Activated CD4-positive, alpha-beta memory T cell treated with anti-CD3 and anti-CD28 coated beads, Interleukin-2, amount 10 ng/mL, durations not matched to agents 7 days and 5 days (primary cell): ENCODE measurements around the gene XYLT1. TPM values are rescaled to one million over a fixed set of nuclear protein-coding genes. Genes with fewer than 3 reads are reported as not detected.
"Not testable (repeated sequence)": the region's sequence is repeated elsewhere in the genome, so short reads cannot be mapped to it uniquely, and the experiment has no call there.

Experiments
- CTCF ChIA-PET: fragments of 350-600 bp; sonication (Branson Sonifier 250); formaldehyde crosslinking; loops from one replicate; lab custom pipeline; 2021; ENCODE audit warnings: antibody characterized with exemption, inconsistent platforms; lab: Charles Lee
- POLR2A ChIA-PET: fragments of 350-600 bp; sonication (Branson Sonifier 250); formaldehyde crosslinking; loops from one replicate; lab custom pipeline; 2021; ENCODE audit warnings: antibody characterized with exemption; lab: Charles Lee
- DNase-seq: peaks from one replicate; pipeline ENCODE4 v3.0.0-alpha.2; 2020
- H3K27ac Mint-ChIP-seq: one replicate; pipeline ENCODE4 v1.8.0; 2021; ENCODE audit warnings: mild to moderate bottlenecking, mixed read lengths
- H3K27me3 Mint-ChIP-seq: one replicate; pipeline ENCODE4 v1.8.0; 2021; ENCODE audit warnings: mixed read lengths
- H3K36me3 Mint-ChIP-seq: one replicate; pipeline ENCODE4 v1.8.0; 2021; ENCODE audit warnings: low read depth, mixed read lengths
- H3K4me1 Mint-ChIP-seq: one replicate; pipeline ENCODE4 v1.8.0; 2021; ENCODE audit warnings: mixed read lengths
- H3K4me3 Mint-ChIP-seq: one replicate; pipeline ENCODE4 v1.8.0; 2021; ENCODE audit warnings: mild to moderate bottlenecking, mixed read lengths
- H3K9me3 Mint-ChIP-seq: one replicate; pipeline ENCODE4 v1.8.0; 2021; ENCODE audit warnings: mixed read lengths
- total RNA-seq, 2 experiments: library from RNA; stranded (reverse); gene quantifications; one replicate each; pipeline ENCODE4 v1.2.3, GENCODE V29; 2021

Gene XYLT1
- total RNA-seq, 2 experiments from 2014 or later: 30.2 to 34.9 TPM

DNA sequence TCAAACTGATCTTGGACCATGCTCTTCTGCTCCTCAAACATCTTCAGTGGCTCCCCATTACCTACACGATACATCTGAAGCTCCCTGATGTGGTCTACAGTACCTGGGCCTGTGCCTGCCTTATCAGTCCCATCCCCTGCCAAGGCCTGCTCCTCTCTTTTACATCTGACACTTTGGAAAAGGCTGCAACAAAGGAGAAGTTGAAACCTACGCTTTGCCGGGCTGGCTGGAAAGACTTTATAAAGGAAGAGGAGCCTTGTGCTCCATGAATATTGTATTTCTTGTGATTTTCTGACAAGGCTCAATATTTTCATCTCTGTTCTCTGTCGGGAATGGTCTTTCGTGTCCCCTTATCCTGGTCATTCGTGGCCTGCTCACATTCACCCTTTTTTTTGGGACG lies 132.5 kb downstream of the XYLT1 start:
- ChIA-PET POLR2A (interaction anchor here (1.8 kb wide), 1 partner anchor 21 kb away, joined by 5 read pairs; no protein-coding TSS in a partner anchor), CTCF (interaction anchor here (0.6 to 1.0 kb wide), 2 partner anchors 136 to 1199 kb away, joined by 3 to 4 read pairs; no protein-coding TSS in a partner anchor)
- H3K4me3 Mint-ChIP-seq: no peak overlapping the region
- H3K27ac Mint-ChIP-seq: no peak overlapping the region
- H3K36me3 Mint-ChIP-seq: peaks cover 16% of the 10 kb centered on the region
- no peak for DNase-seq
- no peaks in the 10 kb centered on the region for H3K27me3 Mint-ChIP-seq
- no peaks in the 10 kb centered on the region for H3K9me3 Mint-ChIP-seq
- peaks cover 39% of the 10 kb centered on the region for H3K4me1 Mint-ChIP-seq

DNA sequence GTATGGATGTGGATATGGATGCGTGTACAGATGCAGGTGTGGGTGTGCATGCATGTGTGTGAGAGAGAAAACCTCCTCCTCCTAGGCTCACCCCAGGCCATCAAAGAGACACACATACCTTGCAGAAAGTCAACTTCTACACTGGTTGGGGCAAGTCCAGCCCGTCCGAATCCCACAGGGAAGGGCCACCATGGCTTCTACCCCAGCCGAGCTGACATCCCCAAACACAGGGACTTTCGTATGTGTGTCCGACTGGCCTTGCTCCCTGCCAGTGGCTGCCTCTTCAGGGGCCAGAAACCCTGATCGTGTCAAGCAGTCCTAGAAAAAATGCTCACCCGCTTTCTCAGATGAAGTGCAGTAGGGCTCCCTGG lies 134.2 kb downstream of the XYLT1 start:
- no peak overlapping the region for H3K27ac Mint-ChIP-seq
- peaks cover 22% of the 10 kb centered on the region for H3K4me1 Mint-ChIP-seq
- DNase-seq: no peak
- peaks cover 10% of the 10 kb centered on the region for H3K36me3 Mint-ChIP-seq
- no peaks in the 10 kb centered on the region for H3K27me3 Mint-ChIP-seq
- H3K9me3 Mint-ChIP-seq: no peaks in the 10 kb centered on the region
- H3K4me3 Mint-ChIP-seq: no peak overlapping the region
- CTCF ChIA-PET: no interaction called here
- POLR2A ChIA-PET: no interaction called here

DNA sequence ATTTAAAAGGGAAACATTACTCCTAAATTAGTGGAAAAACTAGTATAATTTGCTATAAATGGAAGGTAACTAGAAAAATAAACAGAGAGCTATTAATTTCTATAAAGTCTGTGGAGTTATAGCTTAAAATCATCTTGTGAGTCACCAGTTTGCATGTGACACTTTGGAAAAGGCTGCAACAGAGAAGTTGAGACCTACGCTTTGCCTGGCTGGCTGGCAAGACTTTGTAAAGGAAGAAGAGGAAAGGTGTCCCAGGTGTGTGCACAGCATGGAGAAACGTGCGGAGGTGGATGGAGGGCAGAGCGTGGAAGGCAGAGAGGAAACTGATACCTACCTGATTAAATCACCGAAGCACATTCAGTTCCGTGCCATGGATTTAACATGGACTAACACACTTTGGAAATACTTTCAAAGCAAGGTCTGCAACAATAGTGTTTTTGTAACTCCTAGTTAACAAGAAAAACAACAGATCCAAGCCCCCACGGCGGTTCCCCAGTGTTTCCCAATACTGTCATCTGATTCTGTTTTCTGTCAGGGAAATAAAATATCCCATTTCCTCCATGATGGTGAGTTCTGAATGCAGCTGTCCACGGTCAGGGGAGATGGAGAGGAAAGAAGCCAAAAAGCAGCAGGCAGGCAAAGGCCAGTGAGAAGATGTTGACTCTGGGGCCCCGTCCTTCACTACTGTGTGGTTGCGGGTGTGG lies 134.8 kb downstream of the XYLT1 start:
- Mint-ChIP-seq H3K27ac (no peak overlapping the region), H3K9me3 (no peaks in the 10 kb centered on the region), H3K4me3 (no peak overlapping the region), H3K4me1 (peaks cover 16% of the 10 kb centered on the region), H3K36me3 (peaks cover 8% of the 10 kb centered on the region), H3K27me3 (no peaks in the 10 kb centered on the region)
- POLR2A ChIA-PET: interaction anchor here (1.8 kb wide), 1 partner anchor 34 kb away, joined by 4 read pairs; no protein-coding TSS in a partner anchor
- CTCF ChIA-PET: interaction anchor here (0.7 to 1.1 kb wide), 2 partner anchors 71 to 81 kb away, joined by 3 to 6 read pairs; no protein-coding TSS in a partner anchor
- no peak for DNase-seq

DNA sequence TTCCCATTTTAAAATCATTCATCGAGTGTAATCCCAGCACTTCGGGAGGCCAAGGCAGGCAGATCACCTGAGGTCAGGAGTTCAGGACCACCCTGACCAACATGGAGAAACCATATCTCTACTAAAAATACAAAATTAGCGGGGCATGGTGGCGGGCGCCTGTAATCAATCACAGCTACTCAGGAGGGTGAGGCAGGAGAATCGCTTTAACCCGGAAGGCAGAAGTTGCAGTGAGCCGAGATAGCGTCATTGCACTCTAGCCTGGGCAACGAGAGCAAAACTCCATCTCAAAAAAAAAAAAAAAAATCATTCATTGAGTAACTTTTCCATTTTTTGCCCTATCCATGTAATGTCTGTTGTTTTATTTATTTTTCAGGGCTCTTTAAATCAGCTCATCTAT lies 135.4 kb downstream of the XYLT1 start:
- H3K9me3 Mint-ChIP-seq, H3K36me3 Mint-ChIP-seq, H3K27me3 Mint-ChIP-seq, H3K27ac Mint-ChIP-seq, DNase-seq, H3K4me3 Mint-ChIP-seq: not testable (repeated sequence)
- ChIA-PET POLR2A (interaction anchor here (1.8 kb wide), 1 partner anchor 34 kb away, joined by 4 read pairs; no protein-coding TSS in a partner anchor), CTCF (interaction anchor here (0.7 to 1.1 kb wide), 2 partner anchors 71 to 81 kb away, joined by 3 to 6 read pairs; no protein-coding TSS in a partner anchor)
- peaks cover 11% of the 10 kb centered on the region for H3K4me1 Mint-ChIP-seq

DNA sequence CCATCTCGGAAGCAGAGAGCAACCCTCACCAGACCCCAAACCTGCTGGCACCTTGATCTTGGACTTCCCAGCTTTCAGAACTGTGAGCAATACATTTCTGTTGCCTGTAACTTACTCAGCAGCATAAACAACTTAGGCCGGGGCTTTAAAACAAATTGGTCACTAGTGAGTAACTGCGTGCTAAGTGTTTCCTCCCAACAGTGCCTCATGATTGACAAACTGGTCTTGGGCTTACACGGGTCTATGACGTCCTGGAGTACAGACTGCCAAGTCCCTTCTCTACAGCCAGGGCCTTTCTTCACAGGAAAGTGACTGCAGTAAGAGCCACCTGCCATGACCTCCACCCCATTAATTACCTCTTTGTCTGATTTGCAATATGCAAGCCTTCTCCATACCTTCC lies 136.7 kb downstream of the XYLT1 start:
- no peak for DNase-seq
- ChIA-PET CTCF (no interaction called here), POLR2A (no interaction called here)
- Mint-ChIP-seq H3K4me3 (no peak overlapping the region), H3K27me3 (no peaks in the 10 kb centered on the region), H3K27ac (no peak overlapping the region), H3K9me3 (no peaks in the 10 kb centered on the region), H3K36me3 (no peaks in the 10 kb centered on the region), H3K4me1 (peaks cover 3% of the 10 kb centered on the region)

DNA sequence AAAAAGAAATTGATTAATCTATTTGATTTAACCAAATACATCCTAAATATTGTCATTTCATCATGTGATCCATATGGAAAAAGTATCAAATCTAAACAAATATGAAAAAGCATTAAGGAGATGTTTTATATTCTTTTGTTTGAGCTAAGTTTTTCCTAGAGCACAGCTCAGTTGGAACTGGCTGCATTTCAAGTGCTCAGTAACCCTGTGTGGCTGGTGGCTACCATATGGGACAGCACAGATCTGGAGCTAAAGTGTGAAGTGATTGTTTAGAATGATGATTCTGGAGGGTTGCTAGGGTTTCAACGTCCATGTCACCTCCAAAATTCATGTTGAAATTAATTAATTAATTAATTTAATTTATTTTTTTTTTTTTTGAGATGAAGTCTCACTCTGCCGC lies 137.5 kb downstream of the XYLT1 start:
- Mint-ChIP-seq H3K27ac (no peak overlapping the region), H3K36me3 (no peaks in the 10 kb centered on the region), H3K4me3 (no peak overlapping the region), H3K27me3 (no peaks in the 10 kb centered on the region), H3K4me1 (peaks cover 3% of the 10 kb centered on the region), H3K9me3 (no peaks in the 10 kb centered on the region)
- DNase-seq: no peak
- CTCF ChIA-PET: interaction anchor here (0.9 kb wide), 1 partner anchor 14 kb away, joined by 3 read pairs; no protein-coding TSS in a partner anchor
- POLR2A ChIA-PET: interaction anchor here (0.8 kb wide), 1 partner anchor 14 kb away, joined by 3 read pairs; no protein-coding TSS in a partner anchor

DNA sequence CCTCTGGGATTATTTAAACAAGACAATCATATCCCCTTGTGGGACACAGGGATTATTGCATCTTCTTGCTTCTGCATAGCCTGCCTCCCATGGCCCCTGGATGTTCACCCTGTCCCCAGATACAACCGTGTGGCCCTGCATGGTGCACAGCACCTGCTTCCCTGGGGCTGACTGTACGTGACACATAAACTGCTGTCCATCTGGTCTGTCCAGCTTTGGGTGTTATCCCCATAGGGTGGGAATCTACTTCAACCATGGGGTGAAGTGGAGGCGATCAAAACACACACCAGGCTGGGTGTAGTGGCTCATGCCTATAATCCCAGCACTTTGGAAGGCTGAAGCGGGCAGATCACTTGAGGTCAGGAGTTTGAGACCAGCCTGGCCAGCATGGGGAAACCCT lies 138.8 kb downstream of the XYLT1 start:
- DNase-seq: no peak
- POLR2A ChIA-PET: no interaction called here
- H3K27ac Mint-ChIP-seq: no peak overlapping the region
- H3K9me3 Mint-ChIP-seq: no peaks in the 10 kb centered on the region
- no peak overlapping the region for H3K4me3 Mint-ChIP-seq
- no peaks in the 10 kb centered on the region for H3K36me3 Mint-ChIP-seq
- CTCF ChIA-PET: no interaction called here
- H3K4me1 Mint-ChIP-seq: no peaks in the 10 kb centered on the region
- no peaks in the 10 kb centered on the region for H3K27me3 Mint-ChIP-seq

DNA sequence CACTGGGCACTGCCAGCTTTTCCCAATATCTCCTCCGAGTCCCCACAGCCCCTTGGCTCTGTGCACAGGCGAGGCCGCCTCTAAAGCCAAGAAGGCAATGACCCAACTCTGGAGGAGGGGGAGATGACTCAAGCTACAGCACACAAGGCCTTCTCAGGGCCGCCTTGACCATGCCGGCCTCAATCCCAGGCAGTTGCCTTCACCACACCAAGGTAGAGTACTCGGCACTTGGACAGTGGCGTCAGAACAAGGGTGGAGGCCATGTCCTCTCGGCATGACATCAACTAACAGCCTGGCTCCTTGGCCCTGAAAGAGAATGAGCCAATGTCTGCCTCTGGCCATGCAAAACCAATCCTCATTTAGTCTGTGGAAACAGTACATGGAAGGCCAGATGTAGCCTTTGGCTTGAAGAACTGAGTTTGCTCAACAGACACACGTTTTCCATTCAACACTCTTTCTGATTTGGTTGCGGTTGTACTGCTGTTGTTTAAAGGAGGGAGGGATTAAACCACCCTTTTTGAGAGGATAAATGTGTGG lies 139.6 kb downstream of the XYLT1 start:
- ChIA-PET POLR2A (no interaction called here), CTCF (no interaction called here)
- H3K4me3 Mint-ChIP-seq: no peak overlapping the region
- H3K27me3 Mint-ChIP-seq: no peaks in the 10 kb centered on the region
- H3K4me1 Mint-ChIP-seq: no peaks in the 10 kb centered on the region
- H3K27ac Mint-ChIP-seq: no peak overlapping the region
- peaks cover 2% of the 10 kb centered on the region for H3K36me3 Mint-ChIP-seq
- H3K9me3 Mint-ChIP-seq: no peaks in the 10 kb centered on the region
- no peak for DNase-seq

DNA sequence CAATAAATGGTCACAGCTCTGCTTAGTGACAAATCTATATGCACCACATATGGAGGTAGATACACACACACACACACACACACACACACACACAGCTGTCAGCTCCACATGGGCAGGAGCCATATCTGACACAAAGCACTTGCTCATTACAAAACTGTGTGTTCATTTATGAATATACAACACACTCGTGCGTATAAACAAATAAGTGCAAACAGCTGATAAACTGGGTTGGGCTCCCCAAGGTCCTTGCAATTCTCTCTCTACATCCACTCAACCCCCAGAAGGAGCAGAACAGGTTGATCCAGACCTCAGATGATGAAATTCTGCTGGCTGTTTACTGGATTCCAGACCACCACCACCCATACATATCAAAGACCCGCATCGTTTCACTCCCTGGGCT lies 140.7 kb downstream of the XYLT1 start:
- no peaks in the 10 kb centered on the region for H3K9me3 Mint-ChIP-seq
- POLR2A ChIA-PET: no interaction called here
- DNase-seq: no peak
- peaks cover 2% of the 10 kb centered on the region for H3K36me3 Mint-ChIP-seq
- no peak overlapping the region for H3K27ac Mint-ChIP-seq
- no peaks in the 10 kb centered on the region for H3K4me1 Mint-ChIP-seq
- CTCF ChIA-PET: no interaction called here
- H3K27me3 Mint-ChIP-seq: no peaks in the 10 kb centered on the region
- no peak overlapping the region for H3K4me3 Mint-ChIP-seq

DNA sequence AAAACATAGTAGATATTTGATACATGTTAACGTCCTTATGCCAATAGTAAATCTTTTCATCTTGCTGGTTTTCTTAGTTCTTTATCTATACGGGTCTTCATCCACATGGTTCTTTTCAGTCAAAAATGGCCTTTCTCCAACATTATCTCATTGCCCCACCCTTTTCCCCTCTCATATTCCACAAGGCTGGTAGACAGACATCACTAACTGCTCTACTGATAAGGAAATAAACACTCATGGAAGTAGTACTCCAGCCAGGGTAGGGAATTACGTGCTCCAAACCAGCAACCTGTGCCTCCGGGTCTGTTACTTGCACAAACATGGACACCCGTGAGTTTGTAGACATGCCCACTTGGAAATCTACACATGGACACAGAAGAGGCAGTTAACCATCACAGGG lies 141.4 kb downstream of the XYLT1 start:
- H3K9me3 Mint-ChIP-seq: no peaks in the 10 kb centered on the region
- CTCF ChIA-PET: no interaction called here
- no peak overlapping the region for H3K27ac Mint-ChIP-seq
- peaks cover 2% of the 10 kb centered on the region for H3K36me3 Mint-ChIP-seq
- no peak for DNase-seq
- H3K4me3 Mint-ChIP-seq: no peak overlapping the region
- H3K27me3 Mint-ChIP-seq: no peaks in the 10 kb centered on the region
- POLR2A ChIA-PET: no interaction called here
- no peaks in the 10 kb centered on the region for H3K4me1 Mint-ChIP-seq

DNA sequence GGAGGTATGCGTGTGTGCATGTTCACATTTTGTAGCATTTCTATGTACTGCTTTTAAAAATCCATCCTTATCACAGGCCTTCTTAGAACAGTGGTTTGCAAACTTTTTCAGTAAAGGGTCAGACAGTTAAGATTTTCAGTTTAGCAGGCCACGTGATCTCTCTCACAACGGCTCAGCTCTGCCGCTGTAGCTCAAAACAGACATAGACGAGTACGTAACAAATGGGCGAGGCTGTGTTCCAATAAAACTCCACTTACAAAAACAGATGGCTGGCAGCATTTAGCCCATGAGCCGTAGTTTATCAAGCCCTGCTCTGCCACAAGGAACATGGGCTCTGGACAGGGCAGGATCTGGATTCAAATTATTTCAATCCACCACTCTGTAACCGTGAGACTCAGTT lies 141.8 kb downstream of the XYLT1 start:
- Mint-ChIP-seq H3K4me1 (no peaks in the 10 kb centered on the region), H3K9me3 (no peaks in the 10 kb centered on the region), H3K4me3 (no peak overlapping the region), H3K27ac (no peak overlapping the region), H3K36me3 (peaks cover 2% of the 10 kb centered on the region), H3K27me3 (no peaks in the 10 kb centered on the region)
- POLR2A ChIA-PET: no interaction called here
- no peak for DNase-seq
- CTCF ChIA-PET: no interaction called here

DNA sequence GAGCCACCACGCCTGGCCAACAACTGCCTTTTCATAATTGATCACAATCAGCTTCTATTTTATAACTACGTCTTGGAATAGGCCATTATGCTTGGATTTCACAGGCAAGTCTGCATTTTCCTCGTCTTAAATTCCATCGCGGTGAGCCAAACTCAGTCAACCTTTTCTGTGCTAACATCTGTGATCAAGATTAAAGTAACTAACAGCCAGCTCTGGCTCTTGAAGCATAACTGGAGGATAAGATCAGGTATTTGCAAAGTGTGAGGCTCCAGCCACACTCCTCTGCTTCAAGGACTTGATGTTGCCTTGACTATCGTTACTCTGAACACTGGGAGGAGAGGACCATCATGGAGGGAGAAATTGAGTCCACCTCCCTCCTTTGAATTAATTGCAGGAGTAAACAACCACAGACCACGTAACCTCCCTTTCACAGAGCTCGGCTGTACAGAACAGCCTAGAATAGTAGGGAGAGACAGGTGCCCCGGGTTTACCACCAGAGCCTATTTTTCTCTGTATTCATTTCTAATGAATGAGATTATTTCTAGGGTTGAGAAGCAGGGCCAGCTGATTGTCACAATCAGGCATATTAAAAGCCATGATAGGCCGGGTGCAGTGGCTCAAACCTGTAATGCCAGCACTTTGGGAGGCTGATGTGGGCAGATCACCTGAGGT lies 143.0 kb downstream of the XYLT1 start:
- H3K9me3 Mint-ChIP-seq: no peaks in the 10 kb centered on the region
- CTCF ChIA-PET: no interaction called here
- no peaks in the 10 kb centered on the region for H3K27me3 Mint-ChIP-seq
- H3K27ac Mint-ChIP-seq: no peak overlapping the region
- no peak overlapping the region for H3K4me3 Mint-ChIP-seq
- DNase-seq: no peak
- peaks cover 2% of the 10 kb centered on the region for H3K36me3 Mint-ChIP-seq
- POLR2A ChIA-PET: interaction anchor here (0.7 to 0.8 kb wide), 2 partner anchors 10 to 19 kb away, joined by 3 read pairs; no protein-coding TSS in a partner anchor
- H3K4me1 Mint-ChIP-seq: no peaks in the 10 kb centered on the region

DNA sequence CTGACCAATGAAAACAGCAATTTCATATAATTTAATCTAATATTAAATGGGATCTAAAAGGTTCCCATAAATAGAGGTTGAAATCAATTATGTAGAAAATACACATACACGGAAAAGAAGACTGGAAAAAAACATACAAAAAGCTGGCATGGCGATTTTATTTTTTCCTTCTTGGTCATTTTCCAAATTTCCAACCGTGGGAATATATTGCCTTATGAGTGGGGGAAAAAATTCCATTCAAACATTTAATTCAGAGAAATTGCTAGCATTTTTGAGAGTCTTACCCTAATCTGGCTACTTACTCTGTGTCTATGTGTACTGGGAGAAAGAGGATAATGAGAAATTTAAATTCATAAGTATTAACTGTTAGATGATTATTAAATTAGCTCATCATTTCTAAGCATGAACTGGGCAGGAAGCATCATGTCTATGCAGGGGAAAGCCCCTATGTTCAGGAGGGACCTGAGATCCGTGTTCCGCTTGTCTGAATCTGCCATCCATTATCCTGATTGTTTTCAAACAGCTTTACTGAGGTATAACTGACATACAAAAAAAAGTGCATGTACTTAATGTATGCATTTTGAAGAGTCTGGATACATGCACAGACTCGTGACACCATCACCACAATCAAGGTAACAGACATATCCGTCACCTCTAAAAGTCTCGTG lies 145.2 kb downstream of the XYLT1 start:
- H3K27me3 Mint-ChIP-seq: no peaks in the 10 kb centered on the region
- no peak overlapping the region for H3K4me3 Mint-ChIP-seq
- ChIA-PET POLR2A (no interaction called here), CTCF (interaction anchor here (1.4 kb wide), 1 partner anchor 23 kb away, joined by 3 read pairs; no protein-coding TSS in a partner anchor)
- peaks cover 2% of the 10 kb centered on the region for H3K36me3 Mint-ChIP-seq
- no peak for DNase-seq
- H3K9me3 Mint-ChIP-seq: no peaks in the 10 kb centered on the region
- H3K27ac Mint-ChIP-seq: no peak overlapping the region
- no peaks in the 10 kb centered on the region for H3K4me1 Mint-ChIP-seq
